ENCODE measurements around the gene EHMT1.
"Not testable (repeated sequence)": the region's sequence is repeated elsewhere in the genome, so short reads cannot be mapped to it uniquely, and the experiment has no call there.

Gene EHMT1

GRCh38 chr9:137764171-137764671 lies 145.4 kb downstream of the EHMT1 start:
- no peak for DNase-seq

GRCh38 chr9:137764981-137765380 lies 146.2 kb downstream of the EHMT1 start:
- no peak for DNase-seq

- DNase-seq, result no peak
These were observed 146.7 kb downstream of the EHMT1 start for GRCh38 chr9:137765536-137765935.

GRCh38 chr9:137771580-137771979 lies 152.8 kb downstream of the EHMT1 start:
- DNase-seq, result no peak

- no peak for DNase-seq
These were observed 153.6 kb downstream of the EHMT1 start for GRCh38 chr9:137772281-137772873.

- DNase-seq, result no peak
These were observed 156.1 kb downstream of the EHMT1 start for GRCh38 chr9:137774775-137775386.

- DNase-seq, result no peak
These were observed 157.6 kb downstream of the EHMT1 start for GRCh38 chr9:137776306-137776995.

- DNase-seq, result no peak
These were observed 159.0 kb downstream of the EHMT1 start for GRCh38 chr9:137777761-137778160.

GRCh38 chr9:137778336-137778735 lies 159.5 kb downstream of the EHMT1 start:
- no peak for DNase-seq

GRCh38 chr9:137778914-137779313 lies 160.1 kb downstream of the EHMT1 start:
- DNase-seq, result no peak

- not testable (repeated sequence) for DNase-seq
These were observed 161.2 kb downstream of the EHMT1 start for GRCh38 chr9:137780031-137780430.

- DNase-seq, result no peak
These were observed 163.2 kb downstream of the EHMT1 start for GRCh38 chr9:137781906-137782585.

GRCh38 chr9:137783521-137783920 lies 164.7 kb downstream of the EHMT1 start:
- DNase-seq, result no peak

GRCh38 chr9:137784046-137784445 lies 165.2 kb downstream of the EHMT1 start:
- no peak for DNase-seq

GRCh38 chr9:137784641-137785513 lies 166.1 kb downstream of the EHMT1 start:
- no peak for DNase-seq

GRCh38 chr9:137785704-137786161 lies 166.9 kb downstream of the EHMT1 start:
- no peak for DNase-seq

GRCh38 chr9:137786511-137786920 lies 167.7 kb downstream of the EHMT1 start:
- no peak for DNase-seq

- DNase-seq, result no peak
These were observed 168.6 kb downstream of the EHMT1 start for GRCh38 chr9:137787381-137787780.

GRCh38 chr9:137787786-137788505 lies 169.1 kb downstream of the EHMT1 start:
- no peak for DNase-seq

GRCh38 chr9:137788561-137789294 lies 169.9 kb downstream of the EHMT1 start:
- DNase-seq, result no peak

Measured in activated gamma-delta T cell treated with Interleukin-2 at 50 U/mL for 16 hours (primary cell).